B cell (primary cell): ENCODE data around the gene DNMBP.

Experiments
- EZH2 ChIP-seq: IDR thresholded peaks from 2 replicates; pipeline ENCODE4 v1.6.1; 2012; ENCODE audit warnings: borderline replicate concordance, low read depth, mild to moderate bottlenecking, moderate library complexity, low read length; ENCODE audit not compliant: insufficient read depth, poor library complexity, severe bottlenecking
- TF ChIP-seq, protein P1 (sequence below): fragments of 200-600 bp; IDR thresholded peaks from one replicate; pipeline ENCODE4 v1.8.0; 2022; ENCODE audit warnings: antibody characterized with exemption, mild to moderate bottlenecking

- TF ChIP-seq, protein P1, sequence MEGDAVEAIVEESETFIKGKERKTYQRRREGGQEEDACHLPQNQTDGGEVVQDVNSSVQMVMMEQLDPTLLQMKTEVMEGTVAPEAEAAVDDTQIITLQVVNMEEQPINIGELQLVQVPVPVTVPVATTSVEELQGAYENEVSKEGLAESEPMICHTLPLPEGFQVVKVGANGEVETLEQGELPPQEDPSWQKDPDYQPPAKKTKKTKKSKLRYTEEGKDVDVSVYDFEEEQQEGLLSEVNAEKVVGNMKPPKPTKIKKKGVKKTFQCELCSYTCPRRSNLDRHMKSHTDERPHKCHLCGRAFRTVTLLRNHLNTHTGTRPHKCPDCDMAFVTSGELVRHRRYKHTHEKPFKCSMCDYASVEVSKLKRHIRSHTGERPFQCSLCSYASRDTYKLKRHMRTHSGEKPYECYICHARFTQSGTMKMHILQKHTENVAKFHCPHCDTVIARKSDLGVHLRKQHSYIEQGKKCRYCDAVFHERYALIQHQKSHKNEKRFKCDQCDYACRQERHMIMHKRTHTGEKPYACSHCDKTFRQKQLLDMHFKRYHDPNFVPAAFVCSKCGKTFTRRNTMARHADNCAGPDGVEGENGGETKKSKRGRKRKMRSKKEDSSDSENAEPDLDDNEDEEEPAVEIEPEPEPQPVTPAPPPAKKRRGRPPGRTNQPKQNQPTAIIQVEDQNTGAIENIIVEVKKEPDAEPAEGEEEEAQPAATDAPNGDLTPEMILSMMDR = no peak
- TF ChIP-seq EZH2 = no peak
These were observed 81.9 kb downstream of the DNMBP start for GRCh38 chr10:99927721-99928280.
